ENCODE data around the gene CFDP1.
"Not testable (repeated sequence)": the region's sequence is repeated elsewhere in the genome, so short reads cannot be mapped to it uniquely, and the experiment has no call there.

CFDP1 gene

GRCh38 chr16:75458439-75458838 is 25.1 kb upstream of the CFDP1 start:
- Histone ChIP-seq H3K4me3 (ENCODE audit: low read depth in 1 of 2, low read length in 2 of 2) (peak overlapping the region; percentile 18 to 42), H3K36me3 (ENCODE audit: control insufficient read depth in 1 of 2, insufficient read depth in 2 of 2, low read length in 2 of 2) (no peaks in the 10 kb centered on the region), H3K9me3 (ENCODE audit: control insufficient read depth in 1 of 2, low read length in 2 of 2) (no peaks in the 10 kb centered on the region), H3K27ac (ENCODE audit: low read depth, low read length) (peak overlapping the region; percentile 15), H3K27me3 (ENCODE audit: control insufficient read depth in 1 of 2, insufficient read depth in 2 of 2, low read length in 2 of 2) (no peaks in the 10 kb centered on the region), H3K9ac (ENCODE audit: low read depth in 1 of 2, low read length in 2 of 2) (no peak overlapping the region), H3K4me1 (ENCODE audit: control insufficient read depth in 1 of 2, insufficient read depth in 2 of 2, low read length in 2 of 2) (peaks cover 75 to 86% of the 10 kb centered on the region in 2 donors)

DNA sequence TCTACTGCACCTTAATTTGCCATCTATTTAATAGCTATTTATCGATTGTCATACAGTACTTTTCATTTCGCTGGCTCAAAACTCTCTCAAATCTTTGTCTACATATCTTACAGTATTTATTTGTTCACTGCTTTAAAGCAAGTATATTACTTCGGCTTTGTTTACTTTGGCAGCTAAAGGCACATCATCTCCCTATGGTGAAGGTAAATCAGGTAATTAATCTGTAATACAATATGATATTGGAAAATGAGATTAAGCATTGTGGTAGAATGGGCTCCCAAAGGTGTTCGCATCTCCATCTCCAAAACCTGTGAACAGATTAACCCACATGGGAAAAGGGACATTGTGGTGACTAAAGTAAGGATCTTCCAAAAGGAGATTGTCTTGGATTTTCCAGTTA is 24.7 kb upstream of the CFDP1 start:
- no peaks in the 10 kb centered on the region for H3K27me3 ChIP-seq (ENCODE audit: control insufficient read depth in 1 of 2, insufficient read depth in 2 of 2, low read length in 2 of 2)
- peak overlapping the region; percentile 15 for H3K27ac ChIP-seq (ENCODE audit: low read depth, low read length)
- peaks cover 79 to 87% of the 10 kb centered on the region in 2 donors for H3K4me1 ChIP-seq (ENCODE audit: control insufficient read depth in 1 of 2, insufficient read depth in 2 of 2, low read length in 2 of 2)
- no peaks in the 10 kb centered on the region for H3K36me3 ChIP-seq (ENCODE audit: control insufficient read depth in 1 of 2, insufficient read depth in 2 of 2, low read length in 2 of 2)
- H3K4me3 ChIP-seq (ENCODE audit: low read depth in 1 of 2, low read length in 2 of 2), result peak overlapping the region; percentile 18 to 42
- H3K9ac ChIP-seq (ENCODE audit: low read depth in 1 of 2, low read length in 2 of 2), result peak overlapping the region in 1 of 2 donors; percentile 36
- no peaks in the 10 kb centered on the region for H3K9me3 ChIP-seq (ENCODE audit: control insufficient read depth in 1 of 2, low read length in 2 of 2)

DNA sequence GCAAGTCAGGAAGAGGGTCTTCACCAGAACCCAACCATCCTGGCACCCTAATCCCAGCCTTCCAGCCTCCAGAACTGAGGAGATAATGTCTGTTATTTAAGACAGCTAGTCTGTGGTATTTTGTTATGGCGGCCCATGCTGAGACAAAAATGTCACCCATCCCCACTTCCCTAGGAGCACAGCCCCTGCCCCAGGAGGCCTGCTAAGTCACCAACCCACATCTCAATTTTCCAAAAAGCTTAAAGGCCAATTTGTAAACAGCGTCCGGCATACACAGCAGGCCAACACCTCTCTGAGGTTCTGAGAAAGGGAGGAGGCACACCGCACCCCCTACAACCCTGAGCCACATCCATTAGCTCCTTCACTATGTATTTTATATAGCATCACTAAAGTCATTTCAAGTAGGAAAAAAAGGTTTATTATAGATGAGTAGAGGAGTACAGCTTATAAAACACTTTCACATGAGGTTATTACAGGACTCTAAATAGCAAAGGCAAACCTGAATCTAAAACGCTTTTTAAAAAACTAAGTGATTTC is 24.2 kb upstream of the CFDP1 start:
- Histone ChIP-seq H3K4me3 (ENCODE audit: low read depth in 1 of 2, low read length in 2 of 2) (peak overlapping the region; percentile 38 to 41), H3K9me3 (ENCODE audit: control insufficient read depth in 1 of 2, low read length in 2 of 2) (no peaks in the 10 kb centered on the region), H3K4me1 (ENCODE audit: control insufficient read depth in 1 of 2, insufficient read depth in 2 of 2, low read length in 2 of 2) (peaks cover 83 to 85% of the 10 kb centered on the region in 2 donors), H3K9ac (ENCODE audit: low read depth in 1 of 2, low read length in 2 of 2) (peak overlapping the region; percentile 36 to 41), H3K27ac (ENCODE audit: low read depth, low read length) (no peak overlapping the region), H3K36me3 (ENCODE audit: control insufficient read depth in 1 of 2, insufficient read depth in 2 of 2, low read length in 2 of 2) (no peaks in the 10 kb centered on the region), H3K27me3 (ENCODE audit: control insufficient read depth in 1 of 2, insufficient read depth in 2 of 2, low read length in 2 of 2) (no peaks in the 10 kb centered on the region)

DNA sequence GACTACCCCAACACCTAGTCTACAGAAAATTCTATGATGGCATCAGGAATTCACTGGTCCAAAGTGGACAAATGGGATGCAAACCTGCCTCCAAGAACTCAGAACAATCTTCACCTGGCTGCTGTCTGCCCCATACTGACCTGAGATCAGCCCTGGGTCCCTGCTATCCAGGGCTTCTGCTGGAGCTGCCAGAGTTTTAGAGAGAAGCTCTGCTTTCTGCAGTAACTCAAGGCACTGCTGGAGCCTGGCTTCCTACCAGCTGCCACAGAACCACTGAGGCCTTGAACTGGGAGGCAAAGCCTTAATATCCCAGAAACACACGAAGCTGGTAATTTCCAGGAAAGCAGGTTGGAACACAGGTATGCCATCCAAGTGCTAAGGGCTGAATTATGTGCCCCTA is 23.7 kb upstream of the CFDP1 start:
- H3K9ac ChIP-seq (ENCODE audit: low read depth in 1 of 2, low read length in 2 of 2), result peak overlapping the region; percentile 36 to 41
- H3K27ac ChIP-seq (ENCODE audit: low read depth, low read length), result no peak overlapping the region
- H3K36me3 ChIP-seq (ENCODE audit: control insufficient read depth in 1 of 2, insufficient read depth in 2 of 2, low read length in 2 of 2), result no peaks in the 10 kb centered on the region

GRCh38 chr16:75456486-75456885 is 23.2 kb upstream of the CFDP1 start:
- not testable (repeated sequence) for H3K9ac ChIP-seq (ENCODE audit: low read depth in 1 of 2, low read length in 2 of 2); H3K36me3 ChIP-seq (ENCODE audit: control insufficient read depth in 1 of 2, insufficient read depth in 2 of 2, low read length in 2 of 2); H3K9me3 ChIP-seq (ENCODE audit: control insufficient read depth in 1 of 2, low read length in 2 of 2); H3K27ac ChIP-seq (ENCODE audit: low read depth, low read length); H3K27me3 ChIP-seq (ENCODE audit: control insufficient read depth in 1 of 2, insufficient read depth in 2 of 2, low read length in 2 of 2); H3K4me3 ChIP-seq (ENCODE audit: low read depth in 1 of 2, low read length in 2 of 2)
- peaks cover 74 to 80% of the 10 kb centered on the region in 2 donors for H3K4me1 ChIP-seq (ENCODE audit: control insufficient read depth in 1 of 2, insufficient read depth in 2 of 2, low read length in 2 of 2)

More for the DNA sequence above, 23.7 kb upstream of the CFDP1 start:
- peaks cover 79 to 85% of the 10 kb centered on the region in 2 donors for H3K4me1 ChIP-seq (ENCODE audit: control insufficient read depth in 1 of 2, insufficient read depth in 2 of 2, low read length in 2 of 2)
- peak overlapping the region in 1 of 2 donors; percentile 41 for H3K4me3 ChIP-seq (ENCODE audit: low read depth in 1 of 2, low read length in 2 of 2)
- H3K9me3 ChIP-seq (ENCODE audit: control insufficient read depth in 1 of 2, low read length in 2 of 2), result no peaks in the 10 kb centered on the region
- no peaks in the 10 kb centered on the region for H3K27me3 ChIP-seq (ENCODE audit: control insufficient read depth in 1 of 2, insufficient read depth in 2 of 2, low read length in 2 of 2)

GRCh38 chr16:75455677-75456076 is 22.4 kb upstream of the CFDP1 start:
- peaks cover 69 to 72% of the 10 kb centered on the region in 2 donors for H3K4me1 ChIP-seq (ENCODE audit: control insufficient read depth in 1 of 2, insufficient read depth in 2 of 2, low read length in 2 of 2)
- peaks cover 0 to 10% of the 10 kb centered on the region in 2 donors for H3K36me3 ChIP-seq (ENCODE audit: control insufficient read depth in 1 of 2, insufficient read depth in 2 of 2, low read length in 2 of 2)
- no peaks in the 10 kb centered on the region for H3K27me3 ChIP-seq (ENCODE audit: control insufficient read depth in 1 of 2, insufficient read depth in 2 of 2, low read length in 2 of 2)
- H3K4me3 ChIP-seq (ENCODE audit: low read depth in 1 of 2, low read length in 2 of 2), result no peak overlapping the region
- H3K9ac ChIP-seq (ENCODE audit: low read depth in 1 of 2, low read length in 2 of 2), result no peak overlapping the region
- no peaks in the 10 kb centered on the region for H3K9me3 ChIP-seq (ENCODE audit: control insufficient read depth in 1 of 2, low read length in 2 of 2)
- no peak overlapping the region for H3K27ac ChIP-seq (ENCODE audit: low read depth, low read length)

- Histone ChIP-seq H3K27ac (ENCODE audit: low read depth, low read length) (no peak overlapping the region), H3K4me1 (ENCODE audit: control insufficient read depth in 1 of 2, insufficient read depth in 2 of 2, low read length in 2 of 2) (peaks cover 43 to 46% of the 10 kb centered on the region in 2 donors), H3K9me3 (ENCODE audit: control insufficient read depth in 1 of 2, low read length in 2 of 2) (no peaks in the 10 kb centered on the region), H3K9ac (ENCODE audit: low read depth in 1 of 2, low read length in 2 of 2) (no peak overlapping the region), H3K4me3 (ENCODE audit: low read depth in 1 of 2, low read length in 2 of 2) (no peak overlapping the region), H3K27me3 (ENCODE audit: control insufficient read depth in 1 of 2, insufficient read depth in 2 of 2, low read length in 2 of 2) (no peaks in the 10 kb centered on the region), H3K36me3 (ENCODE audit: control insufficient read depth in 1 of 2, insufficient read depth in 2 of 2, low read length in 2 of 2) (peaks cover 5 to 24% of the 10 kb centered on the region in 2 donors)
Measured at GRCh38 chr16:75452464-75453190, 19.3 kb upstream of the CFDP1 start.

DNA sequence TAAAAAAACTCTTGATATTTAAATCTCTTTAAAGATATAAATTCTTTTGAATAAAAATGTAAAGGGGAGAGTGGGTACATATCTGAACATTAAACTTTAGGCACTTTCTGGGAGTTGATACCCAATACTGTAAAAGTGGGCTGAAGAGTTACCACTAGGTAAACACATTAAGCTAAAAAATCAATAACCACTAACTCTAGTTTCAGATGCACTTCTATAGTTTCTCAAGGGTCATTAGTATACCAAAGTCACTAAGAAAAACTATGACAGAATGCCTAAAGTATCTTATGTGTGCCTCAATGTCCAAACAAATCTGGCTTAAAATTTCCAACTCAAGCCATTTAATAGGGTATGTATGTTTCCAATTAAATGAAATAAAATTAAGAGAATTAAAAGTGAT is 13.1 kb upstream of the CFDP1 start:
- Histone ChIP-seq H3K36me3 (ENCODE audit: control insufficient read depth in 1 of 2, insufficient read depth in 2 of 2, low read length in 2 of 2) (peaks cover 14 to 31% of the 10 kb centered on the region in 2 donors), H3K4me3 (ENCODE audit: low read depth in 1 of 2, low read length in 2 of 2) (no peak overlapping the region), H3K9ac (ENCODE audit: low read depth in 1 of 2, low read length in 2 of 2) (no peak overlapping the region), H3K27me3 (ENCODE audit: control insufficient read depth in 1 of 2, insufficient read depth in 2 of 2, low read length in 2 of 2) (no peaks in the 10 kb centered on the region), H3K4me1 (ENCODE audit: control insufficient read depth in 1 of 2, insufficient read depth in 2 of 2, low read length in 2 of 2) (no peaks in the 10 kb centered on the region), H3K9me3 (ENCODE audit: control insufficient read depth in 1 of 2, low read length in 2 of 2) (no peaks in the 10 kb centered on the region), H3K27ac (ENCODE audit: low read depth, low read length) (no peak overlapping the region)

DNA sequence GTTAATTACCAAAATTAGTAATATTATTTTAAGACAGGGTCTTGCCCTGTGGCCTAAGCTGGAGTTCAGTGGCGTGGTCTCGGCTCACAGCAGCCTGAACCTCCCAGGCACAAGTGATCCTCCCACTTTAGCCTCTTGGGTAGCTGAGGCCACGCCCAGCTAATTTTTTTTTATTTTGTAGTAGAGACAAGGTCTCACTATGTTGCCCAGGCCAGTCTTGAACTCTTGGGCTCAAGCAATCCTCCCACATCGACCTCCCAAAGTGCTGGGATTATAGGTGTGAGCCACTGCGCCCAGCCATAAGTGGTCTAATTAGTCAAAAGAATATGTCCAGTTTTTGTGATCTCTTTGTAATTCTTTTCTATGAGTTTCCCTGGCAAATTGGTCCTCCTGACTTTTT is 12.0 kb upstream of the CFDP1 start:
- peaks cover 14 to 23% of the 10 kb centered on the region in 2 donors for H3K36me3 ChIP-seq (ENCODE audit: control insufficient read depth in 1 of 2, insufficient read depth in 2 of 2, low read length in 2 of 2)
- no peak overlapping the region for H3K27ac ChIP-seq (ENCODE audit: low read depth, low read length)
- H3K9me3 ChIP-seq (ENCODE audit: control insufficient read depth in 1 of 2, low read length in 2 of 2), result no peaks in the 10 kb centered on the region
- H3K4me3 ChIP-seq (ENCODE audit: low read depth in 1 of 2, low read length in 2 of 2), result no peak overlapping the region
- H3K9ac ChIP-seq (ENCODE audit: low read depth in 1 of 2, low read length in 2 of 2), result no peak overlapping the region
- H3K27me3 ChIP-seq (ENCODE audit: control insufficient read depth in 1 of 2, insufficient read depth in 2 of 2, low read length in 2 of 2), result no peaks in the 10 kb centered on the region
- H3K4me1 ChIP-seq (ENCODE audit: control insufficient read depth in 1 of 2, insufficient read depth in 2 of 2, low read length in 2 of 2), result no peaks in the 10 kb centered on the region

GRCh38 chr16:75443298-75443697 is 10.0 kb upstream of the CFDP1 start:
- H3K4me3 ChIP-seq (ENCODE audit: low read depth in 1 of 2, low read length in 2 of 2), result no peak overlapping the region
- no peaks in the 10 kb centered on the region for H3K9me3 ChIP-seq (ENCODE audit: control insufficient read depth in 1 of 2, low read length in 2 of 2)
- peaks cover 10 to 13% of the 10 kb centered on the region in 2 donors for H3K36me3 ChIP-seq (ENCODE audit: control insufficient read depth in 1 of 2, insufficient read depth in 2 of 2, low read length in 2 of 2)
- H3K4me1 ChIP-seq (ENCODE audit: control insufficient read depth in 1 of 2, insufficient read depth in 2 of 2, low read length in 2 of 2), result no peaks in the 10 kb centered on the region
- no peak overlapping the region for H3K9ac ChIP-seq (ENCODE audit: low read depth in 1 of 2, low read length in 2 of 2)
- H3K27ac ChIP-seq (ENCODE audit: low read depth, low read length), result no peak overlapping the region
- H3K27me3 ChIP-seq (ENCODE audit: control insufficient read depth in 1 of 2, insufficient read depth in 2 of 2, low read length in 2 of 2), result no peaks in the 10 kb centered on the region

All from duodenal mucosa (tissue), 2 donors.